Measurements from ENCODE around the gene RAB31. TPM values are rescaled to one million over a fixed set of nuclear protein-coding genes. Genes with fewer than 3 reads are reported as not detected.

Gene RAB31
- total RNA-seq, 4 donors from 2014 or later = 24.5 to 91.6 (median 70.2) TPM

- no peak for TF ChIP-seq CTCF (IDR thresholded peaks at IDR 0.05; ENCODE audit: low read depth)
These were observed 112.0 kb downstream of the RAB31 start for GRCh38 chr18:9820127-9820526.

GRCh38 chr18:9820719-9821118 is 112.6 kb downstream of the RAB31 start:
- no peak for TF ChIP-seq CTCF (IDR thresholded peaks at IDR 0.05; ENCODE audit: low read depth)

- no peak for TF ChIP-seq CTCF (IDR thresholded peaks at IDR 0.05; ENCODE audit: low read depth)
These were observed 114.6 kb downstream of the RAB31 start for GRCh38 chr18:9822587-9823185.

- no peak for TF ChIP-seq CTCF (IDR thresholded peaks at IDR 0.05; ENCODE audit: low read depth)
These were observed 115.8 kb downstream of the RAB31 start for GRCh38 chr18:9823805-9824473.

GRCh38 chr18:9824474-9824832 is 116.4 kb downstream of the RAB31 start:
- TF ChIP-seq CTCF (IDR thresholded peaks at IDR 0.05; ENCODE audit: low read depth) = no peak

GRCh38 chr18:9824952-9825371 is 116.9 kb downstream of the RAB31 start:
- TF ChIP-seq CTCF (IDR thresholded peaks at IDR 0.05; ENCODE audit: low read depth) = no peak

- TF ChIP-seq CTCF (IDR thresholded peaks at IDR 0.05; ENCODE audit: low read depth) = no peak
These were observed 117.5 kb downstream of the RAB31 start for GRCh38 chr18:9825571-9826073.
